NCI-H1092 treated with DMSO at 0.1 percent for 48 hours (cell line): ENCODE measurements around the gene TSPAN3.

ENCODE experiments used
- DNase-seq: peaks from one replicate; lab custom pipeline; 2025; lab: John Stamatoyannopoulos, UW

Gene TSPAN3

GRCh38 chr15:77009646-77010311 lies 61.1 kb downstream of the TSPAN3 start:
- no peak for DNase-seq

DNA sequence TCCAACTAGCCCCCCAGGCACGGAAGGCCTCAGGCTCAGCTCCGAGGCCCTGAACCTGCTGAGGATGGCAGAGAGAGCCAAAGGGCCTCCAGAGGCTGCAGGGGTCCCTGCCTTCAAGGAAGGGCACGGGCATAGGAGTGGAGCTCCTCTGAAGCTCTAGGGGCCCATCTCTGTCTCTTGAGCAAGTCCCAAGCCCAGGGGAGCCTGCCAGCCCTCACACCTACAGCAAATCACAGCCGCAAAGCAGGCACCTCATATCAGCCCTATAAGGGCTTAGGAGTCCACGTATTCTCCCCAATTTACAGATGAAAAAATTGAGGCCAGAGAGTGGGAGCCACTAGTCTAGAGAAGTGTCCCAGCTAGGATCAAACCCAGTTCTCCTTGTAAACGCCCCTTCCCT lies 61.7 kb downstream of the TSPAN3 start:
- no peak for DNase-seq

- DNase-seq, result no peak
These were observed 66.7 kb downstream of the TSPAN3 start for GRCh38 chr15:77004189-77004588.

DNA sequence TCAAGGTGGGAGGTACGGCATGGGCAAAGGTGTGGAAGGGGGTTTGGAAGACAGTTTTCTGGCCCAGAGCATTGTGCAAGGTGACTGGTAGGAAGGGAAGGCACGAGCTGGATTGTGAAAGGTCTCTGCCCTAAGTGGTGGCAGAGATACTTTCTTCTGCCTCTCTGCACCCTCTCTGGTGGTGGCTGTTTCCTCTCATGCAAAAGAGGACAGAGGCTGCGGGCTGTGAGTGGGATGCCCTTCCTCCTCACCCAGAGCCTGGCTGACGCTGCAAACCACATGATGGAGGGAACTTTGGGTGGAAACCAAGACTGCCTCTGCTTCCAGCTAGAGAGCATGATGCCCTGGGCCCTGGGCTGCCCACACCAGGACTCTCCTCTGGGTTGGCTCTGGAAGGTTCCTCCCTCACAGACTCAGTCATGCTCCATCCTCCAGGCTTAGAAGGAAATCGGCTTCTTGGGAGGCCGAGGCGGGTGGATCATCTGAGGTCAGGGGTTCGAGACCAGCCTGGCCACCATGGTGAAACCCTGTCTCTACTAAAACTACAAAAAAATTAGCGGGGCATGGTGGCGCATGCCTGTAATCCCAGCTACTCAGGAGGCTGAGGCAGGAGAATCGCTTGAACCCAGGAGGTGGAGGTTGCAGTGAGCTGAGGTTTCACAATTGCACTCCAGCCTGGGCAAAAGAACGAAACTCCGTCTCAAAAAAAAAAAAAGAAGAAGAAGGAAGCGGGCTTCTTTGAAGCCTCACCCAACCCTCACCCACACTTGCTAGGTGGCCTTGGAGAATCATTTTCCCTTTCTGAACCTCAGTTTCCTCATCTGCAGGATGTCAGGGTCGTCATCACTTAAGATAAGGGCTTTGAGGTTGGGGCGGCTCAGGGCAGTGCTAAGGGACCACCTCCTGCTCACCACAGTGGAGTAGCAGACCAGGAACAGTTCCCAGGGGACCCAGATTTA lies 67.7 kb downstream of the TSPAN3 start:
- DNase-seq, result no peak

GRCh38 chr15:77002436-77002835 lies 68.5 kb downstream of the TSPAN3 start:
- no peak for DNase-seq

DNA sequence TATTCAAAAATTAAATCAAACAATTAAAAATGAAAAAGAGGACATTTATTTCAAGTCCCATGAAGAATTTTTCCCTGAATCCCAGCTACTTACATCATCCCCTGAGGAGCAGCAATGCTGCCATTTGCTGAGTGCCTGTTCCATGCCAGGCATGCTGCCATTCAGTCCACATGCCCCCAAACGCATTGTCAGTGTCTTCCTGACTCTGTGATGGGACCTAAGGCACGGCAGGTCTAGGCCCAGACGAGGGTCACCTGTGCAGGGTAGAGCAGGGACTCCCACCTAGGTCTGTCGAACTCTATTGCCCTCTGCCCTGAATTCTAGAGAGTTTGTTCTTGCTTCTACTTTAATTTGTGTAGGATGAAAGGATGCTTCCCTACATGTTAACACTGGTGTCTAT lies 68.9 kb downstream of the TSPAN3 start:
- DNase-seq, result no peak

DNA sequence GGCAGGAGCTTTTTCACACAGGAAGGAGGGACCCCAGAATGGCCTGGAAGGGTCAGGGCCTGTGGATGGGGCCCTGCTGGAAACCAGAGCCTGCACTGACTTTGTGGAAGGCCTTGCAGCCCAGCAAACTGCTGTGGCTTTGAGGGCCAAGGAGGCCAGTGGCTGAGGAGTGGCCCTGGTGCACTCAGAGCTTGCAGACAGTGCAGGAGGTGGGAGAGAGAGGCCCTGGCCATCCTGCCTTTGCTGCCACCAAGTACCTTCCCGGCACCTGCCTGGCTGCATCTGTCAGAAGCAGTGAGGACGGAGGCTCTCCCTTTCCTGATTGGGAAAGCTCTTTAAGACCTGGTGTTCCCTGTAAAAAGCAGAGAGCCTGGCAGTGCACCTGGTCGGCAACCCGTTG lies 69.6 kb downstream of the TSPAN3 start:
- no peak for DNase-seq

- no peak for DNase-seq
These were observed 70.9 kb downstream of the TSPAN3 start for GRCh38 chr15:76999996-77000395.

GRCh38 chr15:76998663-76999285 lies 72.1 kb downstream of the TSPAN3 start:
- no peak for DNase-seq

DNA sequence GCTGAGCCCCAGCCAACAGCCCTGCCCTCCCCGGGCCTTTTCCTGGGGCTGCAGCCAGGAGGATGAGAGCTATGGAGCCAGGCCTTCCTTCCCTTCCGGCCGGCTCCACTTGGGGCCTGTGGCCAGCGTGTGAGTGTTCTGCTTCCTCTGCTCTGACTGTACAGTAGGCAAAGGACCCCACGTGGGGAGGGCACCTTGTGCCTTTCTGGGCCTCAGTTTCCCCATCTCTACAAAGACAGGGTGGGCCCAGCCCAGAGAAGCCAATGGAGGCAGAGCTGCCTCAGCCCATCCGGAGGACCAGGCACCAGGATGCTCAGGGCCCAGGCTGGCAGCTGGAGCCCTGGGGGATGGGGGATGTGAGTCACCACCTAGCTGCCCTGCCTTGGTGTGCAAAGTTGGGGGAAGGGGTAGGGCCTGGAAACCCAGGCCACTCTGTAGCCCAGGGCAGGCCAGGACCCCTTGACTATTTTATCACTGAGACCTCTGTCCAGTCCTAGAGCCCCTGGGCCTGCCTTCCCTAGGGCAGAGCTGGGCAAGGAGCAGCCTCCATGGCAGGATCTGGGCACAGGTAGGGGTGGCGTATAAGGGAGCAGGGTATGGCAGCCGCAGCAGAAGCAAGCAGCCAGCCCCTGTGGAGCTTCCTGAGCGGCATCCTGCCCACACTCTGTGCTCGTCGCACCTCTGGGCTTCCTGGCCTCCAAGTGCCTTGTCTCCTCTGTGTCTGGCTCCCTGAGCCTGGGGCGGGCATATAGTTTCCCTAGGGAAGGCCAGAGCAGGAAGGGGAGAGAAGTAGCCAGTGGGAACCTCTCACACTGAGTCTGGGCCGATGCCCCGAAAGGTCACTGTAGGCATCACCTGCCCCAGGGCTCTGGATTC lies 74.1 kb downstream of the TSPAN3 start:
- DNase-seq, result no peak

GRCh38 chr15:76996076-76996525 lies 74.8 kb downstream of the TSPAN3 start:
- DNase-seq, result no peak

- DNase-seq, result no peak
These were observed 75.7 kb downstream of the TSPAN3 start, which contains the start of gene PSTPIP1 for GRCh38 chr15:76994971-76995945. PSTPIP1 (plus strand) TSS chr15:76995126; CDS start chr15:76995574, 448 bp downstream.

- DNase-seq, result no peak
These were observed 76.4 kb downstream of the TSPAN3 start for GRCh38 chr15:76994496-76994895.

DNA sequence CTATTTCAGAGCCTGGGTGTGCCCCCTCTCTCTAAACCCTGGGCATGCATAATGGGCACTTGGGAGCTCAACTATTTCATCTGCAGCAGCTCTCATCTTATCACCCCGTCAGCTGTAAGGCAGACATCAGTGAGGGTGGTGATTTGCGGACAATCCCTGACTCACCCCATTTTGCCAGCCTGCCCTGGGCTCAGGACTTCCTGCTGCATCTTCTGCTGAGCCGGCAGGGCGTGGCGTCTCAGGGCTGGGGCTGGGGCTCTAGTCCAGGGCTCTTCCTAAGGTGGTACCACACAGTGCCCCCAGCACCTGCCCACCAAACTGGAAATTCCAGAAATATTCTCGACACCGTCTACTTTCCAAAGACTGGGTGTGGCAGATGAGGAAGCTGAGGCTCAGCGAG lies 76.9 kb downstream of the TSPAN3 start:
- DNase-seq, result no peak

DNA sequence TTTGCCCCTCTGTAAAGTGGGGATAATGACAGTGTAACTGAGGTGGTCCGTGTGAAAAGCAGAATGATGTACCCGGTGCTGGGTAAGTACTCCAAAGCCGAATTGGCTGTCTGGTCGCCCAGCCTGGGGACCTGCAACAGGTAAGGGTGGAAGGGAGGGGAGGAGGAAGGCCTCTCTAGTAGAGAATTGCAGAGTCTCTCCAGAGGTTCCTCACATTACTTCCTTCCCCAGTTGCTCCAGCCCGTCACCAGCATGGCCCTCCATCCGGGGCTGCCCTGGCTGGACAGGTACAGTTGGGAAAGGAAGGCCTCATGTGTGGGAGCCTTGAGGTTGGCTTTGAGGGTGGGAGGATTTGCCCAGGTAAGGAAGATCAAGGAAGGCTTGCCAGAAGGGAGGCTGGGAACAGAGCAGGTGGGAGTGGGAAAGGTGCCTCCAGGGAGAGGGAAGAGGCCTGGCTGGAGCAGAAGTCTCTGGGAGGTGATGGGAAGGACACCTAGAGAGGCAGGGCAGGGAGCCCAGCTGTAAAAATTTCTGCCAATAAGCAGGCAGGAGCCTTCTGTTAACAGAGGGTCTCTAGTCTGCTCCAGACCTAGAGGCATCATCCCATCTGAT lies 77.7 kb downstream of the TSPAN3 start:
- DNase-seq, result no peak

DNA sequence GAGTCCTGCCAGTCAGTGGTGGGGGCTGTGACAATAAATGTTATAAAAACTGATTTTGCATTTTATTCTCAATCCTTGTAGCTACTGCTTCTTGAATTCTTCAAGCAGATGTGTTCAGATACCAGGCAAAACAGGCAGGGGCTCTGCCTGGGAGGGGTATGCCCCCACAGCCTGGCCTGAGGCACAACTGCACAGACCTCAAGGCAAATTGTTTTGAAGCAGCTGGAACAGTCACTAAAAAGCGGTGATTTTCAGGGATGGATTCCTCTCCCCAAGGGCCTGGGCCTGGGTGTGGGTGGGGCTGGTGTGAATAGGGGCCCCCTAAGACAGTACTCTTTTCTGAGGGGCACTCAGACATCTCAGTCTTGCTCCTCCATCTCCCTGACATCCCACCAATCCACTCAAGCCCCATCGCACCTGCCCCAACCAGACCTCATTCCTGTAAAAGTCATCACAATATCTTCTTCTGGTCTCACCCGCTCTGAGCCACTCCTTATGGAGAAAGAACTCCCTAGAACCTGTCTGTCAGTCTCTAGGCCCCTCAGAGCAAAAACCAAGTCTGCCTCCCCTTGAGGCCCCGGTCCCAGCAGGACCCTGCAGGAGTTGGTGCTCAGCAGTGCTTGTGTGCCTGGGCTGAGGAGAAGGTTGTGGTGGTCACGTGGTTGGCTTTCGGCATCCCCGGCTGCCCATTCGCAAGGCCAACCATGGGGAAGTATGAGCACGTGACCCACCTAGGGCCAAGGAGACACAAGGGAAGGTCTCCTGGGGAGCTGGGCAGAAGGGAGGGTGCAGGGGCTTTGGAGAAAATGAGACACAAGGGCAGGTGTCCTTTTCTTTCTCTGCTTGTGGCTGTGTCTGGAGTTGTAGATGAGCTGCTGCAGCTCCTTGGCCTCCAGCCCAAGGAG lies 78.9 kb downstream of the TSPAN3 start:
- DNase-seq, result no peak
